Activated CD8-positive, alpha-beta T cell treated with anti-CD3 and anti-CD28 coated beads for 36 hours (primary cell): Measurements from ENCODE around the gene BTG2. TPM values are rescaled to one million over a fixed set of nuclear protein-coding genes. Genes with fewer than 3 reads are reported as not detected.
"Not testable (repeated sequence)": the region's sequence is repeated elsewhere in the genome, so short reads cannot be mapped to it uniquely, and the experiment has no call there.

Experiments
- ATAC-seq: fragments of 200-7000 bp; cut with Tn5 transposase; one replicate; pipeline ENCODE4 v1.10.0; 2021; ENCODE audit warnings: mild to moderate bottlenecking, moderate library complexity
- CTCF ChIA-PET: fragments of 350-600 bp; sonication (Branson Sonifier 250); formaldehyde crosslinking; loops from one replicate; lab custom pipeline; 2021; ENCODE audit warnings: antibody characterized with exemption; lab: Charles Lee
- POLR2A ChIA-PET: fragments of 350-600 bp; sonication (Branson Sonifier 250); formaldehyde crosslinking; loops from one replicate; lab custom pipeline; 2021; ENCODE audit warnings: antibody characterized with exemption; lab: Charles Lee
- DNase-seq: peaks from one replicate; pipeline ENCODE4 v3.0.0-alpha.2; 2020
- H3K27ac Mint-ChIP-seq: one replicate; pipeline ENCODE4 v1.8.0; 2021; ENCODE audit warnings: mild to moderate bottlenecking, mixed read lengths
- H3K27me3 Mint-ChIP-seq: one replicate; pipeline ENCODE4 v1.8.0; 2021; ENCODE audit warnings: mixed read lengths
- H3K36me3 Mint-ChIP-seq: one replicate; pipeline ENCODE4 v1.8.0; 2021; ENCODE audit warnings: low read depth, mixed read lengths
- H3K4me1 Mint-ChIP-seq: one replicate; pipeline ENCODE4 v1.8.0; 2021; ENCODE audit warnings: low read depth, mixed read lengths
- H3K4me3 Mint-ChIP-seq: one replicate; pipeline ENCODE4 v1.8.0; 2021; ENCODE audit warnings: mild to moderate bottlenecking, moderate library complexity, mixed read lengths
- H3K9me3 Mint-ChIP-seq: one replicate; pipeline ENCODE4 v1.8.0; 2021; ENCODE audit warnings: mixed read lengths
- CTCF ChIP-seq: fragments of 200-600 bp; IDR thresholded peaks from one replicate; pipeline ENCODE4 v1.8.0; 2022; ENCODE audit warnings: antibody characterized with exemption, mild to moderate bottlenecking
- intact Hi-C: fragments of 100-400 bp; cut with micrococcal nuclease; formaldehyde crosslinking; loops from one replicate; pipeline ENCODE4 v1.10.0; 2022
- total RNA-seq, 2 experiments: library from RNA; stranded (reverse); gene quantifications; one replicate each; pipeline ENCODE4 v1.2.3, GENCODE V29; 2021

The BTG2 gene
- total RNA-seq, 2 experiments from 2014 or later, result 115 TPM

GRCh38 chr1:203296460-203297073 is 8.8 kb upstream of the BTG2 start:
- Mint-ChIP-seq H3K36me3 (no peaks in the 10 kb centered on the region), H3K9me3 (no peaks in the 10 kb centered on the region), H3K27me3 (no peaks in the 10 kb centered on the region), H3K27ac (no peak overlapping the region), H3K4me3 (no peak overlapping the region), H3K4me1 (peaks cover 61% of the 10 kb centered on the region)
- ChIA-PET POLR2A (interaction anchor here (0.5 to 11.5 kb wide), 4 partner anchors 12 to 371 kb away, joined by 3 to 225 read pairs (median 4); partner anchors contain the start of gene BTG2), CTCF (interaction anchor here (1.3 to 21.4 kb wide), 6 partner anchors 11 to 191 kb away, joined by 4 to 303 read pairs (median 12); partner anchors contain the start of gene BTG2)
- ATAC-seq, result no peak
- no peak for DNase-seq
- intact Hi-C loops, result no loop called here
- TF ChIP-seq CTCF, result no peak

DNA sequence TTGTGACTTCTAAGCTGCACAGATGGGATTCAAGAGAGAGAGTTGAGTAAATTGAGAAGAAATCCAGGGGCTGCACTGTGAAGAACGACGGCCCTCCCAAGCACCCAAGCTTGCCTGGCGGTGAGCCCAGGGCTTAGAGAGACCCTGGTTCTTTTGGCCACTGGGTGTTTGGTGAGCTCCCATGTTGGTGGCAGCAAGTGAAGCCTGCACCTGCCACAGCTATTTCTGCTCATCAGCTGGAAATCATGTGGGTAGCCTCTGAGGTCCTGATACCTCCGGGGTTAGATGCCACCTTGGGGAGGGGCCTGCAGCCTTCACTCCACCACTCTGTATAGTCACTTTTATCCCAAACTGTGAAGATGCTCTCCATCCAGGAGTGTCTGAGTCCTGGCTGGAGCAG is 6.2 kb upstream of the BTG2 start:
- Mint-ChIP-seq H3K9me3 (no peaks in the 10 kb centered on the region), H3K36me3 (peaks cover 4% of the 10 kb centered on the region), H3K27me3 (no peaks in the 10 kb centered on the region), H3K4me1 (peaks cover 63% of the 10 kb centered on the region), H3K4me3 (no peak overlapping the region), H3K27ac (no peak overlapping the region)
- no peak for TF ChIP-seq CTCF
- ATAC-seq, result no peak
- intact Hi-C loops, result no loop called here
- no peak for DNase-seq
- POLR2A ChIA-PET, result interaction anchor here (0.8 to 4.0 kb wide), 3 partner anchors 11 to 28 kb away, joined by 3 to 38 read pairs (median 5); no protein-coding TSS in a partner anchor
- CTCF ChIA-PET, result interaction anchor here (0.6 to 2.8 kb wide), 10 partner anchors 8 to 42 kb away, joined by 3 to 21 read pairs (median 4); no protein-coding TSS in a partner anchor

- H3K27me3 Mint-ChIP-seq, H3K27ac Mint-ChIP-seq, H3K4me3 Mint-ChIP-seq, DNase-seq, H3K36me3 Mint-ChIP-seq, H3K9me3 Mint-ChIP-seq, intact Hi-C loops, ATAC-seq: not testable (repeated sequence)
- POLR2A ChIA-PET, result interaction anchor here (0.7 to 4.0 kb wide), 4 partner anchors 11 to 27 kb away, joined by 3 to 38 read pairs (median 4); no protein-coding TSS in a partner anchor
- CTCF ChIA-PET, result interaction anchor here (0.6 to 2.8 kb wide), 8 partner anchors 9 to 41 kb away, joined by 3 to 21 read pairs (median 5); no protein-coding TSS in a partner anchor
- H3K4me1 Mint-ChIP-seq, result peaks cover 65% of the 10 kb centered on the region
Measured at GRCh38 chr1:203299719-203300429, 5.4 kb upstream of the BTG2 start.

- Mint-ChIP-seq H3K9me3 (no peaks in the 10 kb centered on the region), H3K4me3 (no peak overlapping the region), H3K4me1 (peaks cover 57% of the 10 kb centered on the region), H3K36me3 (peaks cover 6% of the 10 kb centered on the region), H3K27me3 (no peaks in the 10 kb centered on the region), H3K27ac (peak overlapping the region; percentile 26)
- ChIA-PET CTCF (interaction anchor here (1.0 to 2.8 kb wide), 4 partner anchors 8 to 33 kb away, joined by 3 to 21 read pairs (median 6); no protein-coding TSS in a partner anchor), POLR2A (interaction anchor here (0.7 to 4.0 kb wide), 5 partner anchors 12 to 28 kb away, joined by 3 to 38 read pairs (median 4); no protein-coding TSS in a partner anchor)
- DNase-seq (no peak), ATAC-seq (no peak)
- intact Hi-C loops, result no loop called here
- TF ChIP-seq CTCF, result no peak
Measured at GRCh38 chr1:203300441-203301330, 4.6 kb upstream of the BTG2 start.

DNA sequence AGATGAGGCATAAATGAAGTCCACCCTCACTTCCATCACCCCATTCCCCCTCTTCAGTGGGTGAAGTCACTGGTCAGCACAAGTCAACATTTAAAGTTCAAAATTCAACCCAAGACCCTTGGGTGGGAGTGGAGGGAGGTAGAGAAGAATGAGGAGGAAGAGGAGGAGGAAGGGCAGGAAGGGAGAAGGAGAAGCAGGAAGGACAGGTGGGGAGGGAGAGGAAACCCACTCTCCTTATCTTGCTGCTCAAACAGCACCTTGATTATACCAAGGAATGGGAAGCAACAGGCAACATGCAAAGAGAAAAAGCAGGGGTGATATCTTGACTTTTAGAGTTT is 4.0 kb upstream of the BTG2 start:
- intact Hi-C loops, result no loop called here
- Mint-ChIP-seq H3K27me3 (no peaks in the 10 kb centered on the region), H3K4me3 (no peak overlapping the region), H3K4me1 (peaks cover 51% of the 10 kb centered on the region), H3K27ac (no peak overlapping the region), H3K36me3 (peaks cover 12% of the 10 kb centered on the region), H3K9me3 (no peaks in the 10 kb centered on the region)
- TF ChIP-seq CTCF, result no peak
- ChIA-PET POLR2A (interaction anchor here (0.7 to 4.0 kb wide), 2 partner anchors 13 to 26 kb away, joined by 3 to 38 read pairs; no protein-coding TSS in a partner anchor), CTCF (interaction anchor here (1.4 to 2.8 kb wide), 2 partner anchors 11 to 34 kb away, joined by 4 to 21 read pairs; no protein-coding TSS in a partner anchor)
- ATAC-seq, result no peak
- DNase-seq, result no peak
